HG03139 (cell line): Measurements from ENCODE around the gene PRCD.
A peak's percentile ranks its signal among the peaks of the same experiment; 100 is the strongest.

ENCODE experiments used
- ATAC-seq: cut with Tn5 transposase; IDR thresholded peaks from one replicate; pipeline ENCODE4 v1.9.1; 2021; ENCODE audit not compliant: unreplicated experiment

PRCD gene

GRCh38 chr17:76539631-76540271, at the start of gene PRCD:
PRCD (plus strand) TSS chr17:76540044; CDS start chr17:76540142, 98 bp downstream.
- no peak for ATAC-seq

GRCh38 chr17:76490112-76490710, 49.6 kb upstream of the PRCD start:
- no peak for ATAC-seq

- no peak for ATAC-seq
These were observed 48.3 kb upstream of the PRCD start for GRCh38 chr17:76491271-76492122.

- no peak for ATAC-seq
These were observed 47.5 kb upstream of the PRCD start for GRCh38 chr17:76492123-76492988.

- no peak for ATAC-seq
These were observed 46.8 kb upstream of the PRCD start for GRCh38 chr17:76492989-76493501.

GRCh38 chr17:76493505-76494167, 46.2 kb upstream of the PRCD start:
- ATAC-seq: no peak

GRCh38 chr17:76495663-76496400, 44.0 kb upstream of the PRCD start:
- ATAC-seq: no peak

GRCh38 chr17:76496464-76496863, 43.4 kb upstream of the PRCD start:
- ATAC-seq: no peak

- ATAC-seq: no peak
These were observed 42.2 kb upstream of the PRCD start for GRCh38 chr17:76497699-76497978.

GRCh38 chr17:76497979-76498875, 41.6 kb upstream of the PRCD start:
- ATAC-seq: no peak

- no peak for ATAC-seq
These were observed 41.0 kb upstream of the PRCD start for GRCh38 chr17:76498876-76499251.

GRCh38 chr17:76499267-76499667, 40.6 kb upstream of the PRCD start:
- ATAC-seq: no peak

GRCh38 chr17:76500074-76500746, 39.6 kb upstream of the PRCD start:
- no peak for ATAC-seq

GRCh38 chr17:76500747-76501017, 39.2 kb upstream of the PRCD start:
- no peak for ATAC-seq

- ATAC-seq: peak; percentile 59
These were observed 38.6 kb upstream of the PRCD start, which contains the start of gene RHBDF2 for GRCh38 chr17:76501018-76501826. RHBDF2 (minus strand) TSS chr17:76501423; CDS start chr17:76481524, 19,899 bp downstream.

- no peak for ATAC-seq
These were observed 38.0 kb upstream of the PRCD start for GRCh38 chr17:76501827-76502307.
